ENCODE measurements around the gene COL23A1.

The COL23A1 gene

DNA sequence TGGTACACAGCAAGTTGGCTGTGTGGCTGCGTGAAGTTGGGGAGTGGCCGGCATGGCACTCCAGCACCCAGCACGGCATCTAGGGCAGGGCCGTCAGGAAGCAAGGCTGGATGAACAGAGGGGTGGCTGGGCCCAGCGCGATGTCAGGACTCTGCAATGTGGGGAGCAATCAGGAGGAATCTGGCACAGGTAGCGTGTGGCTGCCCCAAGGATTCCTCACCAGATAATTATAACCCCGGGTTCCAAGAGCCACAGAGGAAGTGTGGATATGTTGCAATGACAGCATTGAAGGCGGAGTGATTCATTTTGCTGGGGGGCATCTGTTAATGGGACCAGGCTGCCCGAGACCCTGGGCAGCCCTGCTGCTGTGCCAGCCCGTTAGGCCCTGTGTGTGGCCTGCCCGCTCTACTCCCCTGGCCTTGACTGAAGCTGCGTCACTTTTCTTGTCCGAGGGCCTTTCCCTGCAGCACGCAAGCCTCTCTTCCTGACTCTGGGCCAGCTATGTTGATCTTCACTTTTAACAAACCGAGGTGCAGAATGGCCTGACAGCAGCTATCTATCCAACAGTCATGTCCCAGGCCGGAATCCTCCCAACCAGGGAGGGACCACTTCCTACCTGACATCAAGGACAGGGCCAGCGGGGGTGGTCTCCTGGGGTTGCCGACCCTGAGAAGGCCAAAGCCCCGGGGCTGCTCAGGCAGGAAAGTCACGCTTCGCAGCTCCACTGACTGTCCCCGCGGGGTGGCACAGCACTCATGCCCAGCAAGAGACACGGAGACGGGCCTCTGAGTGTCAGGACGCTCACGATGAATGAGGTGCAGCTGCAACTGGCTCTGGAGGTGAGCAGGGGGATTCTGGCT lies 239.6 kb downstream of the COL23A1 start:
- no peak for DNase-seq

DNA sequence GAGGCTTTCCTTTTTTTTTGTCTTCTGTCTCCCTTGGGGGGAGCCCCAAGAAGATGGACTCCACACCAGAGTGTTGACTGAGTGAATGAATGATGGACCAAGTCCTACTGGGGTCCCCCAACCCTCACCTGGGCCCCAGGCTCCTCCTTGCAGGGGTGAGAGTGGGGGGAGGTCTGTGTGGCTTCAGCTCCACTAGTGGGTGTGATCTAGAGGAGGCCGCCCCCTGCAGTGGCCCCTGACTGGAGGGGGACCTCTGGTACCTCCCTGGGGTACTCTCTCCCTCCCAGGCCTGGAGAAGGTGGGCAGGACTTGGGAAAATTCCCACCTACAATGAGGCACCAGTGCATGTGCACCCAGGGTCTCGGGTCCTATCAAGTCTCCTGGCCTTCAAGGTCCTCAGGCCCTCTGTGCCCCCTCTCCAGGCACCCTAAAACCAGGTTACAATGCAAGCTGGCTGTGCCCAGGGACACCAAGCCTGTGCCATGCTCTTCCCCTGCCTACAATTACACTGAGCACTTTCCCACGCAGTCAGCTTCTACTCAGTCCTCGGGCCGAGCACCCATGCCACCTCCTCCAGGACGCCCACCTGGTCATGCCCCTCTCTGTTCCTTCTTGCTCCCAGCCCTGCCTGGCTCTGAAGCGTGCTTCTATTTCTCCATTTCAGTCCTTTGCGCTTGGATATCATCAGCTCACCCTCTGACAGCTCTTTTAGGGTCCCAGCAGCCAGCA lies 240.4 kb downstream of the COL23A1 start:
- no peak for DNase-seq

DNA sequence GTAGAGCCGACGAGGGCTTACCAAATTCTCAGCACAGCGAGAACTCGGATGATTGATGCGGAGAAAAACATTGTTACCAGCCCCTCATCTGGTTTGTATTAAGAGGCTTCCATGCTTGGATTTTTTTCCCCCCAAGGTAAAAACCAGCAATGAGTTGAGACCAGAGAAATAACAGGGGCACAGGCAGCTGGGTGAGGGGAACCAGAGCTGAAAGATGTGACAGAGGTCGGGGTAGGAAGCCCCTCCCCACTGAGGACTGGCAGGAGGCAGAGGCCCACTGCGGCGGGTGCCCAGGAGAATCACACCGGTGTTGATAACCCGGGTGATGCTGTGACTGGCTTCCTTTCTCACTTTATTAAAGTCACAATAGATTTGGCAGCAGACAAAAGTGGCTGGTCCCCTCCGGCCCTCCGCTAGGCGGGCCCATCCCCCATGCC lies 241.1 kb downstream of the COL23A1 start:
- DNase-seq, result no peak

DNA sequence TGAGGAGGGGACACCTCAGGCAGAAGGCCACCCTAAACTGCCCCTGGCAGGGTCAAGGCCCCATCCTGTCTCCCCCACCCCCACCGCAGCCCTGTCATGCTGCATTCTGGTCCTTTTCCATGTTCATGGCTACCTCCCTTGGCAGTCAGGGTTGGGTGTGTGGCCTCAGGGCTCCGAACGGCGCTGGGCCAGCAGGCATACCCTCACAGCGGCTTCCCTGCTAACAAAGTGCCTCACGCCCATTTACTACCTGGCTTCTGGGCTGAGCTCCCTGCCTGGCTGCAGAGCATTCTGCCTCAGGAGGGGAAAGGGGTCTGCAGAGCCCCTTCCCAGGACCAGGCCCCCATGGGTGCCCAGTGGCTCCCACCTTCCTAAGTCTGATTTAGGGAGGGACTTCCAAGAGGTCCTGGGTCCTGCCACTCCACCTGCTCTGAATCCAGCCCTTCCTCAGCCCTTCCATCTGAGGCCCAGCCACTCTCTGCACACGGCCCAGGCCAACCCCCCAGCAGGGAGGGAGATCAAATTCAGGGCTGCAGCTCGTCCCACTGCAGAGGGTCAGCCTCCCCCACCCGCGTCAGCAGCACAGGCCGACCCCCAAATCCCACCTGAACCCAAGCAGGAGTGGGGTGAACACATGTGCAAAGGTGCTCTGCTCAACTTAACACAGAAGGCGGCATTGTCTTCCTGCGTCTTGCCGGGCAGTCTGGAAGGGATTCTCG lies 241.7 kb downstream of the COL23A1 start:
- no peak for DNase-seq

DNA sequence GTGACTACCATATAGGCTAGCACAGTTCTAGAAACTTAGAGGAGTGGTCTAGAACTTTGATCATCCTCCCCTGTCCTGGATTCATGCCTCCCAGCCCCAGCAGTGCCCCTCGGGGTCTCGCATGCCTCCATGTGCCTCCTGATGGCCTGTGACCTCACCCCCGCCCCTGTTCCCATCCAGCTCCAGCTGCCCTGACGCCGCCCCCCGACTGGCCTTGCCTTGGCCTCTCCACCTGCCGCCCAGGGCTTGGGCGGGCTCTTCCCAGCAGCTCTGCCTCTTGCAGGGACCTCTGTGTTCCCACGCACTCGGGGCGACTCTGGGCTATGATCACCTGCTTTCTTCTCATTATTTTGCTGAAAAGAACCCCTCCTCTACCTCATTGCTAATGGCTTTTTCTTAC lies 242.2 kb downstream of the COL23A1 start:
- DNase-seq, result no peak

DNA sequence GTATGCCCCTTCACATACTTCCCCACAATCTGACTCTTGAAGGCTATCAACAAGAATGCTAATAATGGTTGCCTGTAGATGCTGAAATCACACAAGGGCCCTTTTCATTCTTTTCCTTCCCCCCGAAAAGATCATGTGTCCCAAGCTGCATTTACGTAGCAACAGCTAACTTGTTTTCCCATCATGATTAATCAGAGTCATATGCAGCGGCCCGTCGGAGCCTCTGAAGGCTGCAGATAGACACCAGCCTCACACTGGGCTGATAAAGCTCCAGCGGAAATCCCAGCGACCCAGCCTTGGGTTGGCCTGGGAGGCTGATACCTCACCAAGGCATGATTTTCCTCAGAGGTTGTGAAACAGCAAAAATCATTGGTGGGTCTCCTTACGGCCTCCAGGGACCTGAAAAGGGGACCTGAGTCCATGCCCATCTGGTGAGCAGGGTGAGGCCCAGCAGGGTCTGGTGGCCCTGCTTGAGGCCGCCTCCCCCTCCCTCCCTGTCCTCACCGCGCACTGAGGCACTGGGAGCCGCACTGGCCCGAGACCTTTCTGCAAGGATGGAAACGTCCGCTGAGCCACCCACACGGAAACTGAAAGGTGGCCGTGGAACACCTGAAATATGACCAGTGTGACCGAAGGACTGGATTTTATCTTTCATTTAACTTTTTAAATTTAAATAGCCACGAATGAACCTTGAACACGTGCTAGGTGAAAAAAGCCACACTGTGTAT lies 243.4 kb downstream of the COL23A1 start:
- DNase-seq, result no peak

DNA sequence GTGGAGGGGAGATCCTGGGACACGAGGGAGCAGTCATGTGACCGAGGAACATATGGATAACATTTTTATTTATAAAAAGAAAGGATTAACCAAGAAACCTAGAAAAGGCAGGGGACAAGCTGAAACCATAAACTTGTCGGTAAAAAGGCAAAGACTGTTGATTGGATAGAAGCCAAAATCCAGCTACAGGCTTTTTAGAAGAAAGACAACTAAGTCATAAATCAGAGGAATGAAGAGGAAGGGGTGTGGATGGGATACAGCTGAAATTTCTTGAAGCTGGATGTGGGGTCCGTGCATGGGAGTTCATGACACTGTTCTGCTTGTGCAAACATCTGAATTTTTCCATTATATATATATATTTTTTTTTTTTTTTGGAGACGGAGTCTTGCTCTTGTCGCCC lies 246.9 kb downstream of the COL23A1 start:
- DNase-seq, result no peak

DNA sequence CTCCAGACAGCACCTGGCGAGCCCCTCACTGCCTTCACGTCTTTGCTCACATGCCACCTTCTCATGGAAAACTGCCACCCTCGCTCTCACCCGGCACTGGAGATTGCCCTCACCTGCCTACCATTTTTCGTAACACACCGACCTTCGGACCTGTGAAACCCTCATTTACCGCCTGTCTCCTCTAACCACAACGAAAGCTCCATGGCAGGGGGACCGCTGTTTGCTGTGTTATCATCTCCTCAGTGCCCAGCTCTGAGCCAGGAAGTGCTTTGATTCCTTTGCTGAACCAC lies 248.4 kb downstream of the COL23A1 start:
- DNase-seq, result no peak

DNA sequence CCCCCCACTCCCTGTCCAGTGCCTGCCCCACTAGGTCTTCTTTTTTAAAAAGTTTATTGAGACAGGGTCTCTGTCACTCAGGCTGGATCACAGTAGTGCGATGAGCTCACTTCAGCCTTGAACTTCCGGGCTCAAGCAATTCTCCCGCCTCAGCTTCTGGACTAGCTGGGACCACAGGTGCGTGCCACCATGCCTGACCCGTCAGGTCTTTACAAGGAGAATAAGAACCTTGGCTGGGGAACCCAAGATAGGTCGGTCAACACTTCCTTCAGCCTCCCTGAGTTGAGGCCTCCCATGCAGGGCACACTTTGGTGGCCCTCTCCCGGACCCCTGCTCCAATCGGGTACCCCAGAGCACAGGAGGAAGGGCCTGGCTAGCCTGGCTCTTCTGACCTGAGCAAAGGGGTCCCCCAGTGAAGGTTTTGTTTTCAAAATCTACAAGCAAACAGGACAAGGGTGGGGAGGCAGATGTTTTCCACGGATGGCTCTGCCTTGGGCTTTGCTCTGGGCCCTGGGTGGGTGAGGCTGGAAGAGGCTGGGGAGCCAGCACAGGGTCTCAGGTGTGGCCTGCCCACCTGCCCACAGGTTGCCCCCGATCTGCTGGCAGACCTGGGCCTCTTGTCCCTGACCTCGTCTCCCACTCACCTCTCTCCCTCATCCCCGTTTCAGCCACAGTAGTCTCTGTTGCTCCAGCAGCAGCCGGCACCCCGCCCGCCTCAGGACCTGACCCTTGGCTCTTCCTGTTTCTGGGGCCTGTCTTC lies 248.9 kb downstream of the COL23A1 start:
- no peak for DNase-seq

DNA sequence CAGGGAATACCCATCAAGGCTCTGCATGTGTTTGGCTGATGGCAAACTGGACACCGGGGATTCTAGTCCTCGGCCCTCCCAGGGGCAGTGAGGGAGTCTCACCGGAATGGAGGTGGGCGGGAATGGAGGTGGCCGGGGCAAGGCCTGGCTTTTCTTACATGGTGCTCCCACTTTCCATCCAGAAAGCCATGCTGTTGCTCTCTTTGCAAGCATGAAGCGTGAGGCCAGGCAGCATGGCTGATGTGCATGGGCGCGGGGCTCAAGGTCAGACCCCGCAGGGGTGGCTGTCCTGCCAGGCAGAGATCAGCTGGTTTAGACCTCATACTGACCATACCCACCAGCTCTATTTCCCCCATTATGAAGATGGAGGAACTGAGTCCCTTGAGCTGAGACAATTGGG lies 249.6 kb downstream of the COL23A1 start:
- no peak for DNase-seq

DNA sequence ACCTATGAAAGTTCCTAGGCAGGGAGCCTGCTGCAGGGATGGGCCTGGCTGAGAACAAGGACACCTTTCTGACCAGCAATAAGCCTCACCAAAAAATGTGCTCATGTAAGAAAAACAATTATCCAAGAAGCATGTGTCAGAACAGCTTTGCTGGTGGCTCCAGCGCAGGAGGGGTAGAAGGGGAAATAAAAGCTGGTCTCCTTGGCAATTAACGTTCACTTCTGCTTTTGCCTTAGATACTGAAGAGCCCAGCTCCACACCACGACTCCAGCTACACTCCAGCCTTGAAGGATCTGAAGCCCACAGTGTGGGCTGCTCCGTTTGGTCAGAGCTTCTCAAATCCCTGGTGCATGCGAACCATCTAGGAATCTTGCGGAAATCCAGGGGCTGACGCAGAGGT lies 250.0 kb downstream of the COL23A1 start:
- no peak for DNase-seq

DNA sequence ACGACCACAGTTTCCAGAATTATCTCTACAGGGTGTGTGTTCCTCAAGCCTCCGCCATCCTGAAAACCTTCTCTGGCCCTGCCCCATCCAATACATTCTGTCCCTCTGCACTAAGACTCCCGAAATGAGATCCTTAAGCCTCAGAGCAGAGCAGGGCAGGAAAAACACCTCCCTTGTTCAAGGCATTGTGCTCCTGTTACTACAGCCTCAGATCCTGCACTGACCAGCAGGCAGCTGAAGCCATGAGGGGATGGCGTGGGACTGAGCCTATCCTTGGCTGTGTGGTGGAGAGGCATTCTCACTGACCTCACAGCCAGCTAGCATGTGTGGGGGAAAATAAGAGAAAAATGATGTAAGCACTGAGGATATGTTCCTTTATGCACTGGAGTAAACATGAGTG lies 250.9 kb downstream of the COL23A1 start:
- DNase-seq, result no peak

DNA sequence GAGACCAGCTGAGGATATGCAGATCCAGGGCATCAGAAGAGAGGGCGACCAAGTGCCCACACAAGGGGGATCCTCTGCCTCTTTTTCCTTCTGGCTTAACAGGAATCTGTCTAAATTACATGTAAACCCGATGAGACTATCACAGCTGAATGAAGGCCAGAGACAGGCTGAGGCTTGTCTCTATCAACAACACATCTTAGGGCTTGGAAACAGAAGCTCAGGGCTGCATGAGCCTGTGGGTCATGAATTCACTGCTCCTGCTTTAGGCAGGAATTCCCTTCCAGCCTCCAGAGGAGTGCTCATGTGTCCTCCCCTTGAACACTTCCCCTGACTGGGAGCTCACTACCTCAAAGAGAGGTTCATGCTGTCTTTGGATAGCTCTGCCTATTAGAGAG lies 251.4 kb downstream of the COL23A1 start:
- DNase-seq, result no peak

DNA sequence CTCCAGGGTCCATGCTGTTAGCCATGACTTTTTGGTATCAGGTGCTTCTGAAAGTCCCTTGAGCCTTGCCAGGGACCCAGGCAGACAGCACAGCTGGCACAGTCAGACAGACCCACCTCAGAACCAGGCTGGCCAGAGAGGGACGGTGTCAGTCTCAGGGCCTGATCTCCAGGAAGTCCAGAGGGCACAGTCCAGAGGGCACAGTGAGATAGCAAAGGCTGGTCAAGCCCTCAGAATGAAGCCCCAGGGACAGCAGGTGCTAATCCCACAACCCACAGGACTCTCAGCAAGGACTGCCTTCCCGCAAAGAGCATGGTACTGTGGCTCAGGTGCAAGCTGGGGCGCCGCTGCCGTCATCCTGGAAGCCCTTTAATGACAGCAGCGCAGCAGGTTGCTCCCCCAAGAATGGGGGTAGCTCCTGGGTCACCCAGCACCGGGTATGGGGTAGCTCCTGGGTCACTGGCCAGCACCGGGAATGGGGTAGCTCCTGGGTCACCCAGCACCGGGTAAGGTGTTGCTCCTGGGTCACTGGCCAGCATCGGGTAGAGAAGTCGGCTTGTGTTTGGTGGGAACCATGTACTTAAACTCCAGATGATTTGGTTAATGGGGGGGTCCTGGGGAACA lies 252.0 kb downstream of the COL23A1 start:
- no peak for DNase-seq

DNA sequence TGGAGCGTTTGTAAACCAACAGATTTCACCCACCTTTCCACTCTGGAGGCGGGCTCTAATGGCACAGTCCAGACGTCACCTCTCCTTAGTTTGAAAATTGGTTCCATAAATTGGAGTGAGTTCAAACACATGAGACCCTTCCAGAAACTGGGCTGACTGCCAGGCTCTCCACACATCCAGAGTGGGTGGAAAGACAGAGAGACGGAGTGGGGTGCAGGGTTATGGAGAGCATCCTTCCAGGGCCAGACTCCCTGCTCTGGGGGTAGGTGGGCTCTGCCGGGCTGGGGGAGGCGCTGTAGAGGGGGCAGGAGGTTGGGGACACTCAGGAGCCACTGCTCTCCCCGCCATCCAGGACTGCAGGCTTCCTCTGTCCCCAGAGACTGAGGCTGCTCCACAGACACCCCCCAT lies 252.9 kb downstream of the COL23A1 start:
- no peak for DNase-seq

DNA sequence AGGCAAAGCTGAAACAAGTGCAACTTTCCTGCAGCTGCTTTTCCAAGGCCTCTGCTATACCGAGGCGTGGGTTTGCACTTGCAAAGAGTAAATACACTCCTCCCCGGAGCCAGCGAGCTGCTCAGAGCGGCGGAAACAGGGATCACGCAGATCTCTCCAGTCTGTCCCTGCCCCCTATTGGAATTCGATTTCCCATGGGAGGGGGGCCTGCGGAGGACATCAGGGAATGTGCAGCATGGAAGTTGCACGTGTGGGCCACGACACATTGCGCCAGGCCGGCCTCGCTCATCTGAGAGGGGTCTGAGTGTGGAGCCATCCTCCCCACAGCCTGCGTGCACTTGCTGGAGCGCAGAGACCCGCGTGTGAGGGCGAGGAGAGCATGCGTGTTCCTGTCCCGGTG lies 253.3 kb downstream of the COL23A1 start:
- no peak for DNase-seq

DNA sequence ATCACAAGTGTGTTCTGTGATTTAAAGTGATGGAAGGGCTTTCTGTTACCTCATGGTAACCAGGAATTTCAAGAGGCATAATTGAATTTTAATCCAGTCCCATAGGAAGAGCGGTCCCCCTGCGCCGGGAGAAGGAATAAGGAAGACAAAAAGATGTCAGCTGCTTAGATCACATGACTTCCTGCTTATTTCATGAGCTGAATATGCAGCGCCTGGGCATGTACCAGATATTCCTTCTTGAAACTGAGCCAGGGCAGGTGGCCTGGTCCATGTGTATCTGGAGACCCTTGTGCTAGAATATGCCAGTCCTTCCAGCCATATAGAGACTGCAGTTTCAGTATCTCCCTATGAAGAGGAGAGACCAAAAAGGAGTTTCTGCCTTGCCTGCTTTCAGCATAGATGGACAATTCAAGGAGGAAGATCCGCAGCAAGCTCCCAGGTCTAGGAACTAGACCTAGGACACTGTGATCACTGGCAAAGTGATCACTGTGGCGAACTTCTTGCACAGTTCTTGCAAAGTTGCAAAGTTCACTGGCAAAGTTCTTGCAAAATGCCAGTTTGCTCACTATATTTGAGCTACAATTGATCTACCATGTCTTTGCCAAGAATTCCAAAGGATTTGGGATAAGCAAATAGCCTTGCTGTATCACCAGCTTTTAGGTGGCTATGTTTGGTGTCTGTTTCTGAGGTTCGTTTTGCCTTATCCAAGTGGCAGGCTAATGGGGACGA lies 254.7 kb downstream of the COL23A1 start:
- DNase-seq, result no peak

DNA sequence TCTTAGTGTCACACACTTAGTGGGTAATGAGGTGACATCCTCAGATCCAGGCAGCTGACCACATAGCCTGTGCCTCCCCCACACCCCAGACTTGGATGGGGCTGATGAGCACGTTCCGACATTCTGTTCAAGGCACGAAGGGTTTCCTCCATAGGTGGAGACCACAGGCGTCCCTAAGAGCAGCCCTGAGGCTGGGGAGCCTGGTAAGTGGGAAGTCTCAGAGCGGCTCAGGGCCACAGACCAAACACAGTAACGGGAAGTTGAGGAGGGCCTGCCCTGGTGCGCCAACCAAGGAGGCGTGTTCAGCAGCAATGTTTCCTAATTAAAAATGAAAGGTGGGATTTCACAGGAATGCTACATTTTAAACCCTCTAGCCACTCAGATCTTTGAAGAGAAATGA lies 255.3 kb downstream of the COL23A1 start:
- no peak for DNase-seq

DNA sequence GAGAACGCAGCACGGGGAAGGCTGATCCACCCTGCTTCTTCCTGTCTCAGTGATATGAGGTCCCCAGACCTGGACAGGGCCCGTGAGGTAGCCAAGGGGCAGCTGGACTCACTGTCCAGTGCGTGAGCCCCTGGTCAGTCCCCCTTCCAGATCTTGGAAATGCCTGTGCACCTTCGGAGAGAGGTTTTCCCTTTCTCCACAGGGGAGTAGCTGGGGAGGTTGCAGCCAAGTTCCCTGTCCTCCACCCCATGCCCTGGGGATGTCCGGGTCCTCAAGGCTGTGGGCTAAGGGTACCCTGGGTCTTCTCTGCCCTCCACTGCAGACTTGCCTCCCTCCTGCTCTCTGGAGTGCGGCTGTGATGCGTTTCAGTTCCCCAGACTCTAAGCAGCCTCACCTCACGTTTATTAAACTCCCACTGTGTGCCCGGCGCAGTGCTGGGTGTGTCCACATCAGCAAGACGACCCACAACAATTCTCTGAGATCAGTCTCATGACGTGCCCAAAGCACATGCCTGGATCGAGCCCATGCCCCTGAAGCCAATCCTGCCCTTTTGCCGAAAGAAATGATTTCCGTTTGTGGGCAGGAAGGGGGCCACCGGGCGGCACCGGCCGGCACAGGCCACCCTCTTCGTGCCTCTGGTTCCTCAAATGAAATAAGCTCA lies 256.2 kb downstream of the COL23A1 start:
- DNase-seq, result no peak

DNA sequence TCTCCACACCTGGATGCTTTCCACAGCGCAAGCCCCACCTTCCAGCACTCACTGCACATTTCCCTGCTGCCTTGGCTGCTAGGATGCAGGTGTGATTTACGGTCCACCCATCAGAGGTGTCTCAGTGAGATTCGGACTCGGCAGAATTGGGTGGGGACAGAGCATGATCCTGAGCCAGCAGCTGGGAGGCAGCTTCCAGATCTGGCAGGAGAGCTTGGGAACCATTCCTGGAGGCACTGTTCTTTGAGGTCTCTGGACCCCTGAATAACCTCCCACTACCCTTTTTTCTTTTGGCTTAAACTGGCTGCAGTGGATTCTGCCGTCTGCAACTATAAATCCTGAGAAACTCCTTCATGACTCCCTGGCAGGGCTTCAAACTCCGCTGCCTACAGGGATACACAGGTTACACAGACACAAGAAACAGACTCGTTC lies 258.0 kb downstream of the COL23A1 start:
- DNase-seq, result no peak
